RWPE1 (cell line): ENCODE measurements around the gene GART.

Experiments
- CTCF ChIA-PET: fragments of 350-600 bp; sonication (Branson Sonifier 250); formaldehyde crosslinking; extraction: SDS; loops from one replicate; lab custom pipeline; 2021; lab: Yijun Ruan, JAX
- POLR2A ChIA-PET: fragments of 400-600 bp; formaldehyde crosslinking; extraction: SDS; loops from one replicate; lab custom pipeline; 2020; ENCODE audit warnings: antibody characterized with exemption; ENCODE audit not compliant: low non-redundant PET; lab: Yijun Ruan, JAX
- DNase-seq: peaks from one replicate; pipeline ENCODE4 v3.0.0; 2012; ENCODE audit warnings: low spot score
- H3K27ac ChIP-seq: fragments of 450-650 bp; 2 replicates; pipeline ENCODE4 v1.5.1; 2017
- CTCF ChIP-seq: fragments of 450-650 bp; conservative IDR thresholded peaks from 2 replicates; pipeline ENCODE4 v1.5.1; 2017; ENCODE audit warnings: low read depth, mild to moderate bottlenecking

The GART gene

GRCh38 chr21:33491373-33492102, 50.4 kb downstream of the GART start, which contains the start of gene DNAJC28:
Gene DNAJC28 (minus strand): TSS chr21:33491716. CDS start chr21:33489393, 2,323 bp downstream.
- POLR2A ChIA-PET: interaction anchor here (0.6 to 1.0 kb wide), 3 partner anchors 12 to 105 kb away, joined by 3 to 8 read pairs (median 3); partner anchors contain the start of gene TMEM50B
- H3K27ac ChIP-seq: peak within 1 kb of the TSS; percentile 70

GRCh38 chr21:33490991-33491372, 50.9 kb downstream of the GART start:
- no peak for DNase-seq
- no peak for TF ChIP-seq CTCF
- ChIA-PET CTCF (interaction anchor here (0.8 kb wide), 1 partner anchor 9 kb away, joined by 3 read pairs; no protein-coding TSS in a partner anchor), POLR2A (interaction anchor here (1.0 kb wide), 1 partner anchor 11 kb away, joined by 8 read pairs; the partner anchor contains the start of gene TMEM50B)
- peak overlapping the region; percentile 70 for H3K27ac ChIP-seq

More at GRCh38 chr21:33491373-33492102, 50.4 kb downstream of the GART start, which contains the start of gene DNAJC28:
- CTCF ChIA-PET: interaction anchor here (0.8 kb wide), 1 partner anchor 9 kb away, joined by 3 read pairs; no protein-coding TSS in a partner anchor
- peak; percentile 91 for DNase-seq
- TF ChIP-seq CTCF: no peak

- CTCF ChIA-PET: no interaction called here
- no peak for DNase-seq
- no peak for TF ChIP-seq CTCF
- POLR2A ChIA-PET: no interaction called here
- no peak overlapping the region for H3K27ac ChIP-seq
Measured at GRCh38 chr21:33488936-33489335, 53.0 kb downstream of the GART start.

- H3K27ac ChIP-seq: no peak overlapping the region
- POLR2A ChIA-PET: no interaction called here
- CTCF ChIA-PET: no interaction called here
- no peak for DNase-seq
- TF ChIP-seq CTCF: no peak
Measured at GRCh38 chr21:33487996-33488395, 53.9 kb downstream of the GART start.

- TF ChIP-seq CTCF: no peak
- CTCF ChIA-PET: no interaction called here
- POLR2A ChIA-PET: no interaction called here
- no peak overlapping the region for H3K27ac ChIP-seq
- DNase-seq: no peak
Measured at GRCh38 chr21:33481314-33481943, 60.5 kb downstream of the GART start.

- CTCF ChIA-PET: interaction anchor here (0.6 to 0.7 kb wide), 2 partner anchors 21 to 490 kb away, joined by 3 read pairs; no protein-coding TSS in a partner anchor
- POLR2A ChIA-PET: interaction anchor here (1.5 kb wide), 1 partner anchor 11 kb away, joined by 8 read pairs; the partner anchor contains the start of gene DNAJC28
- no peak for DNase-seq
- H3K27ac ChIP-seq: peak overlapping the region; percentile 95
- no peak for TF ChIP-seq CTCF
Measured at GRCh38 chr21:33480481-33481103, 61.3 kb downstream of the GART start.
